Osteoblast (primary cell): ENCODE results near the gene MEP1A. TPM values are rescaled to one million over a fixed set of nuclear protein-coding genes. Genes with fewer than 3 reads are reported as not detected.

Source experiments
- DNase-seq: peaks from one replicate; pipeline ENCODE4 v3.0.0; 2011; ENCODE audit warnings: low spot score, mixed read lengths; ENCODE audit not compliant: insufficient read length; ENCODE audit errors: missing footprints
- H2AFZ ChIP-seq: 2 replicates; pipeline ENCODE4 v1.6.0; 2011; ENCODE audit warnings: mild to moderate bottlenecking, low read length
- H3K27ac ChIP-seq: 2 replicates; pipeline ENCODE4 v1.5.1; 2011; ENCODE audit warnings: mild to moderate bottlenecking, low read depth, low read length, moderate library complexity
- H3K27me3 ChIP-seq: 2 replicates; pipeline ENCODE4 v1.6.0; 2012; ENCODE audit warnings: mild to moderate bottlenecking, control low read depth, inconsistent platforms, low read length, moderate library complexity; ENCODE audit not compliant: insufficient read depth
- H3K36me3 ChIP-seq: 2 replicates; pipeline ENCODE4 v1.5.1; 2011; ENCODE audit warnings: mild to moderate bottlenecking, low read length, control low read depth, moderate library complexity; ENCODE audit not compliant: insufficient read depth
- H3K4me1 ChIP-seq: 2 replicates; pipeline ENCODE4 v1.5.1; 2011; ENCODE audit warnings: mild to moderate bottlenecking, low read length, control low read depth, moderate library complexity; ENCODE audit not compliant: insufficient read depth
- H3K4me2 ChIP-seq: 2 replicates; pipeline ENCODE4 v1.6.0; 2011; ENCODE audit warnings: mild to moderate bottlenecking, low read length; ENCODE audit not compliant: insufficient read depth
- H3K4me3 ChIP-seq: fragments of 200-600 bp; sonication (generic); 3 replicates; pipeline ENCODE4 v1.5.1; 2012; ENCODE audit warnings: mild to moderate bottlenecking, low read length, inconsistent platforms; ENCODE audit not compliant: insufficient read depth
- H3K79me2 ChIP-seq: 2 replicates; pipeline ENCODE4 v1.6.0; 2012; ENCODE audit warnings: mild to moderate bottlenecking, low read length, control low read depth, inconsistent platforms; ENCODE audit not compliant: insufficient read depth
- H3K9me3 ChIP-seq: 2 replicates; pipeline ENCODE4 v1.5.1; 2011; ENCODE audit warnings: low read depth, low read length, control low read depth
- H4K20me1 ChIP-seq: 2 replicates; pipeline ENCODE4 v1.6.0; 2012; ENCODE audit warnings: mild to moderate bottlenecking, low read length, control low read depth; ENCODE audit not compliant: insufficient read depth
- CTCF ChIP-seq: IDR thresholded peaks from 2 replicates; pipeline ENCODE4 v1.5.1; 2011; ENCODE audit warnings: mild to moderate bottlenecking, low read depth, low read length, moderate library complexity; ENCODE audit errors: extremely low read depth
- total RNA-seq: library from RNA; depleted of rRNA; stranded (reverse); fragments of >200 nt; gene quantifications from 2 replicates; pipeline ENCODE4 v1.2.3, GENCODE V29; 2012

The MEP1A gene
- total RNA-seq, 1 donor, result not detected

GRCh38 chr6:46790355-46790874, 2.8 kb upstream of the MEP1A start:
- H3K4me3 ChIP-seq, result no peak overlapping the region
- no peaks in the 10 kb centered on the region for H3K79me2 ChIP-seq
- no peak overlapping the region for H3K4me2 ChIP-seq
- H3K9me3 ChIP-seq, result no peaks in the 10 kb centered on the region
- TF ChIP-seq CTCF, result no peak
- H3K4me1 ChIP-seq, result no peaks in the 10 kb centered on the region
- H4K20me1 ChIP-seq, result no peaks in the 10 kb centered on the region
- no peaks in the 10 kb centered on the region for H3K36me3 ChIP-seq
- no peak for DNase-seq
- no peaks in the 10 kb centered on the region for H3K27me3 ChIP-seq
- no peak overlapping the region for H2AFZ ChIP-seq
- no peak overlapping the region for H3K27ac ChIP-seq

GRCh38 chr6:46792635-46793034, 554 bp upstream of the MEP1A start:
- no peaks in the 10 kb centered on the region for H3K4me1 ChIP-seq
- TF ChIP-seq CTCF, result no peak
- no peak overlapping the region for H3K27ac ChIP-seq
- H3K79me2 ChIP-seq, result no peaks in the 10 kb centered on the region
- H3K27me3 ChIP-seq, result no peaks in the 10 kb centered on the region
- no peak overlapping the region for H3K4me3 ChIP-seq
- no peak overlapping the region for H2AFZ ChIP-seq
- H4K20me1 ChIP-seq, result no peaks in the 10 kb centered on the region
- H3K36me3 ChIP-seq, result no peaks in the 10 kb centered on the region
- no peaks in the 10 kb centered on the region for H3K9me3 ChIP-seq
- H3K4me2 ChIP-seq, result no peak overlapping the region
- no peak for DNase-seq

- DNase-seq, result no peak
- Histone ChIP-seq H2AFZ (no peak overlapping the region), H3K4me2 (no peak overlapping the region), H3K9me3 (no peaks in the 10 kb centered on the region), H3K79me2 (no peaks in the 10 kb centered on the region), H3K27ac (no peak overlapping the region), H3K4me3 (no peak overlapping the region), H3K36me3 (no peaks in the 10 kb centered on the region), H3K4me1 (no peaks in the 10 kb centered on the region), H4K20me1 (no peaks in the 10 kb centered on the region), H3K27me3 (no peaks in the 10 kb centered on the region)
- no peak for TF ChIP-seq CTCF
Measured at GRCh38 chr6:46794068-46794467, 879 bp downstream of the MEP1A start.

GRCh38 chr6:46795816-46796215, 2.6 kb downstream of the MEP1A start:
- TF ChIP-seq CTCF, result no peak
- Histone ChIP-seq H3K9me3 (no peaks in the 10 kb centered on the region), H4K20me1 (no peaks in the 10 kb centered on the region), H2AFZ (no peak overlapping the region), H3K27me3 (no peaks in the 10 kb centered on the region), H3K4me1 (no peaks in the 10 kb centered on the region), H3K4me3 (no peak overlapping the region), H3K79me2 (no peaks in the 10 kb centered on the region), H3K27ac (no peak overlapping the region), H3K4me2 (no peak overlapping the region), H3K36me3 (no peaks in the 10 kb centered on the region)
- no peak for DNase-seq
